GM19468 (cell line): Measurements from ENCODE around the gene CRYGN.

Experiments used
- ATAC-seq: cut with Tn5 transposase; IDR thresholded peaks from one replicate; pipeline ENCODE4 v1.9.1; 2021; ENCODE audit warnings: mild to moderate bottlenecking, moderate library complexity, moderate number of reproducible peaks; ENCODE audit not compliant: unreplicated experiment; ENCODE audit errors: extremely low read depth

Gene CRYGN

GRCh38 chr7:151429237-151429559, 10.7 kb downstream of the CRYGN start:
- ATAC-seq, result no peak

DNA sequence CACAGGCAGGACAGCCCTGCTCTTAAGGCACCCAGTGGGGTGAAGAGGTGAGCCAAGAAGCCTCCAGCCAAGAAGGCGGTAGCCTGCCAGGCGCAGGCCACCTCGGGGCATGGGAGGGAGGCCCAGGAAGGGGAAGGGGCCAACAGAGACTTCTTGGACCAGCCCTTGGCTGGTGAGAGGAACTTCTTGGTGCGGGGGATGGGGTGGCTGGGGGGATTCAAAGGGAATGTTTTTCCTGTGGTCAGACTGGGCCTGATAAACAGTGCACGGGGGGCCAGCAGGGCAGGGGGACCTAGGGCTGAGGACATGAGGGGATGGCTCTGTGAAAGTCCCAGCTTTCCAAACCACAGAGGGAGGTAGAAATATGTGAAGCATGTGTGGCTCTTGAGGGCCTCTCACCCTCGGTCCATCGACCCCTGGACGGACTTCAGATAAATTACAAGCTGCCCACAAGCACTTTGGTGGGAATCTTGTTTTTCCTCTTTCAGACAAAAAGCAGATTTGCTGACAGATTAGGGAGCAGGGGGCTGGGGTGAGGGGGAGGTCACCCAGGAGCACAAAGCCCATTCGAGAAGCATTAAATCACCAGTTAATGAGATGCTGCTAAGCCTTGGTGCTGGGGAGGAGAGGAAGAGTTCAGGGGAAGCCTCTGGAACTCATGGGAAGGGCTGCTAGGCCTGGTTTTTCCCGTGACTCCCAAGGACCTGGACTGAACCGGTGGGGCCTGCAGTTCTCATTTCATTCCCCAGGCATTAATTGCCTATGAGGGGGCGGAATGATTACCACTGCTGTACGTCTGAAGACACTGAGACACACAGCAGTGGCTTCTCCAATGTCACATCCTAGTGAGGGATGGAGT, 11.3 kb downstream of the CRYGN start:
- no peak for ATAC-seq

- no peak for ATAC-seq
Measured at GRCh38 chr7:151427705-151428377, 12.1 kb downstream of the CRYGN start.

- ATAC-seq, result no peak
Measured at GRCh38 chr7:151426904-151427704, 12.8 kb downstream of the CRYGN start.

DNA sequence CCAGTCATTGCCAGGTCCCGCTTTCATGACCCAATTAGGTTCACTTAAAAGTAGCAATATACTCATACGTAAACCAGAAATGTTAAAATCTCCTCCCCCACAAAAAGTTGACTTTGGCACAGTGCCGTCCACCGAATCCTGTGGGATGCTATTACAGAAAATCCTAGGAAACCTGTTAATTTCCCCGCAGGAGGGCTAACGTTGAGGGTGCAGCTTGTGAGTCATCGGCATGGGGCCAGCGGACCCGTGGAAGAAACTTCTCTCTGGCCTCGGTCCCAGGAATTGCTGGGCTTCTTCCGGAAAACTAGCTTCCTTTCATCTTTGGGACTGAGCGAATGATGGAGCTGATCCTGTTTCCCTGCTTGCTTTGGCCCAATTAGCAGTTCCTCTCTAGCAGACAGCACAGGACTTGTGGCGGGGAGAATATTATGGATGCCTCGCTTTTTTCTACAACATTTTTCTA, 13.5 kb downstream of the CRYGN start:
- no peak for ATAC-seq

- no peak for ATAC-seq
Measured at GRCh38 chr7:151425670-151426440, 14.1 kb downstream of the CRYGN start.

GRCh38 chr7:151424799-151425198, 15.1 kb downstream of the CRYGN start:
- no peak for ATAC-seq

GRCh38 chr7:151423936-151424335, 16.0 kb downstream of the CRYGN start:
- ATAC-seq, result no peak

DNA sequence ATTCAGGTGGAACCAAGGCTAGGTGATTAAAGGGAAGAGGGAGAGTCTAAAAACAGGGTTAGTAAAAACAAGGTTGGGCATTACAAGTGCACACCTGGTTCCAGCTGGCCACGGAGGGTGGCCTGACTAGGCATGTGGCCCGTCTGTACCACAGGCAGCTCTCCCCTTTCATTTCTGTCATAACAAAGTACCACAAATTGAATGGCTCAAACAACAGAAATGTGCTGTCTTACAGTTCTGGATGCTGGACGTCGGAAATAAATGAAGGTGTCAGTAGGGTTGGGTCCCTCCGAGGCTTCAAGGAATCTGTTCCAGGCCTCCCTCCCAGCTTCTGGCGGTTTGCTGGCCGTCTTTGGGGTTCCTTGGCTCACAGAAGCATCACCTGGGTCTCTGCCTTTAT, 16.7 kb downstream of the CRYGN start:
- no peak for ATAC-seq

DNA sequence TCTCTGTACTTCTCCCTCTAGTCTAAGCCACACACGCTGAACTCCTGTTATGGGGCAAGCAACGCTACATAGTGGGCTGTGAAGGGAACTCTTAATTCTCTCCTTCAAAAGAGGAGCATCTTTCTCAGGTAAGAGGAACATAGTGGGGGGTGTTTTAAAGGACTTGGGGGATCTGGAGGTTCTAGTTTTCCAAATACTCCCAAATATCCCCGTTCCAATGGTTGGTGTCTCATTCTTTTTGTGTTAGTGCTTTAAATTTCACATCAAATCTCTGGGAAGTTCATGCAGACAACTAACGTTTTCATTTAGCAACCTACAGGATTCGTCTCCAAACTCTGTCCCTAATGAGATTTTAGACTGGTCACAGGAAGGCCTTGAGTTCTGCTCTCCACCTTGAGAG, 17.7 kb downstream of the CRYGN start:
- ATAC-seq, result no peak

GRCh38 chr7:151420144-151420543, 19.8 kb downstream of the CRYGN start:
- ATAC-seq, result no peak

- no peak for ATAC-seq
Measured at GRCh38 chr7:151416941-151417315, 23.0 kb downstream of the CRYGN start.

- ATAC-seq, result no peak
Measured at GRCh38 chr7:151416112-151416940, 23.6 kb downstream of the CRYGN start.

GRCh38 chr7:151415375-151416105, 24.4 kb downstream of the CRYGN start:
- ATAC-seq, result no peak

- ATAC-seq, result no peak
Measured at GRCh38 chr7:151413241-151413640, 26.7 kb downstream of the CRYGN start.

DNA sequence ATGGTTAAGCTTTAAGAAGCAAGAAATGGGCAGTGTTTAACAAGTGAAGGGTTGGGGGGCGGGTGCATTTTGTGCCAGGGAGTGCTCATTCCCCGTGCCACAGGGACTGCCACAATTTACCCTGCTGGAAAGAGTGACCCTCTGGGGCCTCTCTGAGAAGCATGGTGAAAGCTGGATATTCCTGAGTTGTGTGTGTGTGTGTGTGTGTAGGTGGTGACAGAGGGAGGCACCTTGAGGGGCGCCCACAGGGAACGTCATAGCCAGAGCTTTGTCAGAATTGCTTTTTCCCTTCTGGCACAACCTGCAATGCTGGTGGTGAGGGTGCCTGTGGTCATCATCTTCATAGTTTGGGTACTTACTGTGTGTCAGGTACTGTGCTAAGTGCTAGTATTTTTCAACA, 27.6 kb downstream of the CRYGN start:
- no peak for ATAC-seq

DNA sequence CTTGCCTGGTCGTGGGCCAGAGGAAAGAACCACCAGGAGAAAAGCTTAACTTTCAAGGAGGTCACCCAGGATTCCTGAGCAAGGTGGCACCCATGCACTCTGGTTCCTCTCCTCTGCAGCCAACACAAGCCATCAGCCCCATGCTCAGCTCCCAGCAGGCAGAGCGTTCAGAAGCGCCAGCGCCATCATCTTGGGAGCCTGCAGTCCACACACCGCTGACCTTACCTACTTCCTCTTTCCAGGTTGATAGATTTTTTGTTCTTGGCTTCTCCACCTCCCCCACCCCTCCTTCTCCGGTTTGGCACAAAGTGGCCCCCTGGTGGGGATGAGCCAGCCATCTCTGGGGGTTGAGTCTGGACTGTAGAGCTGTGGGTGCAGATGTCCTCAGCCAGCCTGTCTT, 28.4 kb downstream of the CRYGN start:
- ATAC-seq, result no peak
